GM12875 (cell line): ENCODE data around the gene POU2F1.

ENCODE experiments used
- H3K4me3 ChIP-seq: one replicate; pipeline ENCODE4 v1.5.1; 2011; ENCODE audit warnings: low read depth, low read length, control low read depth
- CTCF ChIP-seq: IDR thresholded peaks from 2 replicates; pipeline ENCODE4 v1.5.1; 2011; ENCODE audit warnings: low read depth, mild to moderate bottlenecking, control low read depth, inconsistent platforms, low read length, moderate library complexity, borderline replicate concordance; ENCODE audit not compliant: insufficient read depth

POU2F1 gene

GRCh38 chr1:167431909-167432650 is 211.4 kb downstream of the POU2F1 start:
- TF ChIP-seq CTCF = no peak
- H3K4me3 ChIP-seq = no peak overlapping the region

- H3K4me3 ChIP-seq = no peak overlapping the region
Observed at GRCh38 chr1:167432780-167433179, 212.1 kb downstream of the POU2F1 start.

GRCh38 chr1:167433884-167434283 is 213.2 kb downstream of the POU2F1 start:
- H3K4me3 ChIP-seq = no peak overlapping the region
- TF ChIP-seq CTCF = no peak

More at GRCh38 chr1:167432780-167433179, 212.1 kb downstream of the POU2F1 start:
- TF ChIP-seq CTCF = no peak

- TF ChIP-seq CTCF = no peak
Observed at GRCh38 chr1:167434306-167434705, 213.6 kb downstream of the POU2F1 start.

GRCh38 chr1:167435484-167435883 is 214.8 kb downstream of the POU2F1 start:
- no peak for TF ChIP-seq CTCF
- no peak overlapping the region for H3K4me3 ChIP-seq

More at GRCh38 chr1:167434306-167434705, 213.6 kb downstream of the POU2F1 start:
- no peak overlapping the region for H3K4me3 ChIP-seq

- no peak overlapping the region for H3K4me3 ChIP-seq
- TF ChIP-seq CTCF = no peak
Observed at GRCh38 chr1:167438171-167439138, 217.8 kb downstream of the POU2F1 start.
